HL-60/S4 treated with retinoic acid at 250 ng/mL for 4 days and 3 days (cell line): ENCODE data around the gene MAP3K4.

Source experiments
- in situ Hi-C: fragments of 300-500 bp; cut with MboI; formaldehyde crosslinking; loops from 2 replicates; pipeline ENCODE4 v1.7.0; 2022; ENCODE audit warnings: low sequenced_read_pairs

MAP3K4 gene, protein sequence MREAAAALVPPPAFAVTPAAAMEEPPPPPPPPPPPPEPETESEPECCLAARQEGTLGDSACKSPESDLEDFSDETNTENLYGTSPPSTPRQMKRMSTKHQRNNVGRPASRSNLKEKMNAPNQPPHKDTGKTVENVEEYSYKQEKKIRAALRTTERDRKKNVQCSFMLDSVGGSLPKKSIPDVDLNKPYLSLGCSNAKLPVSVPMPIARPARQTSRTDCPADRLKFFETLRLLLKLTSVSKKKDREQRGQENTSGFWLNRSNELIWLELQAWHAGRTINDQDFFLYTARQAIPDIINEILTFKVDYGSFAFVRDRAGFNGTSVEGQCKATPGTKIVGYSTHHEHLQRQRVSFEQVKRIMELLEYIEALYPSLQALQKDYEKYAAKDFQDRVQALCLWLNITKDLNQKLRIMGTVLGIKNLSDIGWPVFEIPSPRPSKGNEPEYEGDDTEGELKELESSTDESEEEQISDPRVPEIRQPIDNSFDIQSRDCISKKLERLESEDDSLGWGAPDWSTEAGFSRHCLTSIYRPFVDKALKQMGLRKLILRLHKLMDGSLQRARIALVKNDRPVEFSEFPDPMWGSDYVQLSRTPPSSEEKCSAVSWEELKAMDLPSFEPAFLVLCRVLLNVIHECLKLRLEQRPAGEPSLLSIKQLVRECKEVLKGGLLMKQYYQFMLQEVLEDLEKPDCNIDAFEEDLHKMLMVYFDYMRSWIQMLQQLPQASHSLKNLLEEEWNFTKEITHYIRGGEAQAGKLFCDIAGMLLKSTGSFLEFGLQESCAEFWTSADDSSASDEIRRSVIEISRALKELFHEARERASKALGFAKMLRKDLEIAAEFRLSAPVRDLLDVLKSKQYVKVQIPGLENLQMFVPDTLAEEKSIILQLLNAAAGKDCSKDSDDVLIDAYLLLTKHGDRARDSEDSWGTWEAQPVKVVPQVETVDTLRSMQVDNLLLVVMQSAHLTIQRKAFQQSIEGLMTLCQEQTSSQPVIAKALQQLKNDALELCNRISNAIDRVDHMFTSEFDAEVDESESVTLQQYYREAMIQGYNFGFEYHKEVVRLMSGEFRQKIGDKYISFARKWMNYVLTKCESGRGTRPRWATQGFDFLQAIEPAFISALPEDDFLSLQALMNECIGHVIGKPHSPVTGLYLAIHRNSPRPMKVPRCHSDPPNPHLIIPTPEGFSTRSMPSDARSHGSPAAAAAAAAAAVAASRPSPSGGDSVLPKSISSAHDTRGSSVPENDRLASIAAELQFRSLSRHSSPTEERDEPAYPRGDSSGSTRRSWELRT (N-terminal part only)

DNA sequence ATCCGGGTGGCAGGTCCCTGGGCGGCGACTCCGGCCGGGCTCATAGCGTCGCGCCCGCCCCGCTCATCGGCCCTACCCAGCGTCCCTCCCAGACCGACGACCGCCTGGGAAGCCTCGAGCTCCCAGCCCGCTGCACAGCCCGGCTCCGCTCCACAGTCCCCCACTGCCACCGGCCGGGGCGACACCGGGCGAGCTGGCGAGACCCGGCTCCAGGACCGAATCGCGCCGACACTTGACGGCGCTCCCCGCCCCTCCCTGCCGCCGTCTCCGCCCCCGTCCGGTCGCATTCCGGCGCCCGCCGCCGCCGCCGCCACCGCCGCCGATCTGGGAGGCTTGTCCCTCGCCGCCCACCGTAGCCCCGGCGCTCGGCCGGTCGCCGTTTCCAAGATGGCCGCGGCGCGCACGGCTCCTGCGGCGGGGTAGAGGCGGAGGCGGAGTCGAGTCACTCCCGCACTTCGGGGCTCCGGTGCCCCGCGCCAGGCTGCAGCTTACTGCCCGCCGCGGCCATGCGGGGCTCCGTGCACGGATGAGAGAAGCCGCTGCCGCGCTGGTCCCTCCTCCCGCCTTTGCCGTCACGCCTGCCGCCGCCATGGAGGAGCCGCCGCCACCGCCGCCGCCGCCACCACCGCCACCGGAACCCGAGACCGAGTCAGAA lies at the start of gene MAP3K4:
Gene MAP3K4, plus strand, starts transcription at position 364 of the 655 bp plus-strand sequence. Its CDS starts 163 bp downstream, at position 527.
- in situ Hi-C loops: no loop called here

DNA sequence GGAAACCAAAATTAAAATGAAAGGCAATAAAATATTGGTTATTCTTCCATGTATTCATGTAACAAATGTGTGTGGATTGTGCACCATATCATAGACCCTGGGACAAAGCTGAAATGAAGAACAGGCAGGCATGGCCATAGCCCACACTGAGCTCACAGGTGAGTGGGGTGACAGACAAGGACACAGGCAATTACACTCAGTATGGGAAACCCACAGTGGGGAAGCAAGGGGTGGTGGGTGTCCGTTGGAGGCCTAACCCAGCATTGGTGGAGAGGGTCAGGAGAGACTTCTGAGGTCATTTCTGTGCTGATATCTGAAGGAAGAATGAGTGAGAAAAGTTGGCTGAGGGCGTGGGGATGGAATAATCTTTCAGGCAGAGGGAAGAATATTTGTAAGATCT lies 47.6 kb upstream of the MAP3K4 start:
- in situ Hi-C loops: no loop called here

DNA sequence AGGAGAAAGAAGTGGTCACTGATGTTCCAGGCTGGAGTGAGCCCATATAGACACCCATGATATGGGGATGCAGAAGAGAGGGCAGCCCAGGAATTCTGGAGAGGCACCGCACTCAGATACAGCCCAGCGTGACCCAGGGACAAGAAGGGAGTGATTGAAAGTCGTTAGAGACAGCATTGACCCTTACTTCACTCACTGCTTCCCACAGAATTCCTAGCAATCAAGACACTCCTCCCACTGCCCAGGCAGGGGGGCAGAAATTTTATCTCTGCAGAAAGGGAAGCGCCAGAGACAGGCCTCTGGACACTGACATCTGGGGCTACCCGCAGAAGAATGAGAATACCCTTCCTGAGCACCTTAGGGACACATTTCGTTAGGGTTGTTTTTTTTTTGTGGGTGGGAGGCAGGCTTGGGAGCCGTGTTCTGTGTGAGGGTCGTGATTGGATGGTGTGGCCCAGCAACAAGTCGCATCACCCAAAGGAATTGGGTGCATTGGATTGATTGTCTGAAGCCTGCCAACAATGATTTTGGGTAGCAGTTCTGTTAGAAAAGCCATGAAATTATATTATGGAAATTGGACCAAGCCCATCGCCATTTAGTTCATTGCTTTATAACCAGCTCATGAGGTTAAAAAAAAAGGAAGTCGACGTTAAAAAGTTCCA lies 45.9 kb upstream of the MAP3K4 start:
- in situ Hi-C loops: no loop called here

DNA sequence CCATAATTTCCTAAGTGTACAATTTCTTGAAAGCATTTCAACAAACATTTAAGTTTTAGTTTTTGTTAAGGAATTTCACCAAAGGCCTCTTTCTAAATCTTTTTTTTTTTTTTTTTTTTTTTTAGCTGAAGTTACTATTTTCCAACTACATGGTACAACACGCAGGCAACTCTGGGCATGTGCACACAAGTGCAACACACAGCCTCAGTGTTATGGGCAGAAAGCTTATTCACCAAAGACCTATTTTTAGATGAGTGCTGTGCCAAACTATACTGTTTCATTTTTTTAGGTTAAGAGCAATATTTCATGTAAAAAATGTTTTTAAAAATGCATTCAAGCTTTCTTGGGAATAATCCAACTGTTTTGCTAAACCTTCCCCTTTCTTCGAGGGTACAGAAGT lies 42.0 kb upstream of the MAP3K4 start:
- in situ Hi-C loops: no loop called here

DNA sequence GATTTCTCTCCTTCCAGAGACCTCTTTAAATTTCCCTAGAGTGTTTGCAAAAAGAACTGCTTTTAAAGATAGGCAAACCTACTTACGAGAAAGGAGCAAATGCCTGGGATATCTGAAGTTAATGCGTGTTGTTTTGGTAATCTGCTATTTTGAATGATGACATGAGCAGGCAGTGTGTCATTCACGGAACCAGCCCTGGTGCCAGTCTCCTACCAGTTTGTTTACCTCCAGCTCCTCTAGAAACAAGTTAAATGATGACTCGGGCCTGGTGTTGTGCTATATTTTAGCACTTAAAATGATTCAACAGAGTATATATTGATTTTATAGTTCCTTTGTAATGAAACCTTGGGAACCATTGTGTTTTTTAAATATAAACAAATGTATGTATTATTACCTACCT lies 41.1 kb upstream of the MAP3K4 start:
- in situ Hi-C loops: no loop called here

DNA sequence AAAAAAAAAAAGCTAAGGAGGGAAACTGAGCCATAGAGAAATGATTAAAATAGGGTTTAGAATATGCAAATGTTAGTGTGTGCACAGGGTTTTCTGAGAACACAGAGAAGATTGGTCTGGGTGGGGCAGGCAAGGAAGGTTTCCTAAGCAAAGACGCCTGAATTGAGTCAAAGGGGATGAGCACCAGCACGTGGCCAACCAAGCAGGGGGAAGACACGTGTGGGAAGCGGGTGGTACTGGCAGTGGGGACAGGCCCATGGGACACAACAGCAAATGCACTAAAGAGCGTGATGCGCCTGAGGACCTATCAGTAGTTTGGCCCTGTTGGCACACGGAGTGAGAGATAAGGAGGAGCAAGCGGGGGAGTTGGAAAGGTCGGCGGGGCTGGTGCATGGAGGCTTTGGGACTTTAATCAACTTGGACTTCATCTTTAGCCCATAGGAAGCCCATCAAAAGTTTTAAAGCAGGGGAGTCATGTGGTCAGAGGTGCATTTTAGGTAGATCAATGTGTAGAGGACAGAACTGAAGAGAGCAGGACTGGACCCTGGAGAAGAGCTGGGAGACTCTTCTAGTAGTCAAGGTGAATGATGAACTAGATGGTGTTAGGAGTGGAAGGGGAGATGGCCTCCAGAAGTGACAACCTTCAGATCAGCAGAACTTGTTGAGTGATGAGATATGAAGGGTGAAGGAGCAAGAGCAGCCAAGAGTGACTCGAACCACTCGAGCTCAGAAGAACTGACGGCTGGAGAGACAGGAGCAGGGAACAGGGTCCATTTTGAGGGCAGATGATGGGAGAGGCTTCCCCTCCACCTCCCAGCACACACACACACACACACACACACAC lies 40.2 kb upstream of the MAP3K4 start:
- in situ Hi-C loops: no loop called here

DNA sequence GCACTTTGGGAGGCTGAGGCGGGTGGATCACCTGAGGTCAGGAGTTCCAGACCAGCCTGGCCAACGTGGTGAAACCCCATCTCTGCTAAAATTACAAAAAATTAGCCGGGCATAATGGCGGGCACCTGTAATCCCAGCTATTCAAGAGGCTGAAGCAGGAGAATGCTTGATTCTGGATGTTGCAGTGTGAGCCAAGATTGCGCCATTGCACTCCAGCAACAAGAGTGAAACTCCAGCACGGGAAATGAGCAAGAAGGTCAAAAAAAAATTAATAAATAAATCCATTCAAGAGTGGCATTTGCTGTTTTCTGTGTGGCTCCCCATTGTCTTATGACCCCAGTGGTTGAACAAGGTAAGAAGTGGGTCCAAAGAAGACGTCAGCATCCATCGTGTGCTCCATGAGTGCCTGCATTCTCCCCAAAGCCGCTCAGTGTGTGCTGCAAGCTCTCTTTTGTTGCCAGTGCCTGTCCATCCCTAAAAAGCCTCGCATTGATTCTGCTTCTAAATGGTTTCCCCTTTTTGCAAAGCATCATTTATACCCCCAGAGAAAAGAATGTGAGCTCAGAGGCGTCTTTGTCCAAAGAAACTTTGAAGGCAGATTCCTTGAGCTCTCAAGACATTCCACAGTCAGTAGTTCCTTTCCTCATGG lies 38.8 kb upstream of the MAP3K4 start:
- in situ Hi-C loops: no loop called here

DNA sequence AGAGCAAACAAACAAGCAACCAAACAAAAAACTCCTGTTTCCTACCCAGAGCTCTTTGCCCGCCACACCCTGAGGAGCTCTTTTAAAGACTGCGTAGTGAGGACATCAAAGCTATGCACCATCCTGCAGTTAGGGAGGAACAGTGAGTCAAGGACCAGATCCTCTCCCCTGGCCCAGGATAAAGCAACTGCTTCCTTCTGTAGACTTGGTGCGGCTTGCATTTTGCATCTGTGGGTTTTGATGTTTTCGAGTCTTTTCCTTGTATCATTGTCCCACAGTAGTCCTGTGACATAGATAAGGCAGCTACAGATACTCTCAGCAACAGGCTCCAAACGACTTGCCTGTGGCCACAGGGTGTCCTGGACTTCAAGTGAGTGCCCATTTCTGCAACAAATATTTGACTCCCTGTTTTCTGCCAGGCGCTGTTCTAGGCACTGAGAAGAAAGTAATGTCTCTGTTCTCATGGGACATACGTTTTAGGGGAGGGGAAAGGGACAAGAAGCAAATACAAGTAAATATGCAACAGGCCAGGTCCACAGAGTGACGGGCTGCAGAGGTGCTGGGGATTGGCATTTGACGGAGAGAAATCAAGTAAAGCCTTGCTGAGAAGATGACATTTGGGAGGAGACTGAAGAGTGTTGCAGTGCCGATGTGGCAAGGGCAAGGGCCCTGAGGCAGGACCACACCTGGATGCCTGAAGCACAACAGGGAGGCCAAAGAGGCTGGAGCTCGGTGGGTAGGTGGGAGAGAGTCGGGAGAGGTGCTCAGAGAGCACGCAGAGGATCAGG lies 35.9 kb upstream of the MAP3K4 start:
- in situ Hi-C loops: no loop called here

DNA sequence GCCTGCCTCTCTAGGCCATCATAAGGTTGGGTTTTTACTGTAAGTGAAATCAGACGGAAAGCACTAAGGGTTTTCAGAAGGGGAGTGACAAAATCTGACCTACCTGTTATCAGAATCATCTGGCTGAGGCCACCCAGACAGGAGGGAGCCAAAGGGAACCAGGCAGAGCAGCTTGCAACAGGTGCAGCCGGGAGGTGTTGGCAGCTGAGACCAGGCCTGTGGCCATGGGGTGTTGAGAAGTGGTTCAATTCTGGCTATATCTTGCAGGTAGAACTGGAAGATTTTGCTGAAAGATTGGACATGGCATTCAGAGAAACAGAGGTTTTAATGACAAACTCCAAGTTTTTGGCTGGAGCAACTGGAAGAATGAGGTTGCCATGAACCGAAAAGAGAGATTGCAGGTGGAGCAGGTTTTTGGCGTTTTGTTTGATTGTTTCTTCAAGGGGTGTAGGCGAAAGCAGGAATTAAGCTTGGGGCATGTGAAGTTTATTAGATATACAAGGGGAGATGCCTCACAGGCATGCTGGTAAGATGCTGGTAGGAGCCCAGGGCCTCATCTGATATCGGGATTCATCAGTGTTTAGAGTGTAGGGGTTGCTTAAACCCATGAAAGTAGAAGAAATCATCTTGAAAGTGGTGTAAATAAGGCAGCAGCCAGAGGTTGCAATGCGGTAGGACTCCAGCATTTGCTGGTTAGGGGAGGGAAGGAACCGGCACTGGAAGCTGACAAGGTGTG lies 35.1 kb upstream of the MAP3K4 start:
- in situ Hi-C loops: no loop called here

DNA sequence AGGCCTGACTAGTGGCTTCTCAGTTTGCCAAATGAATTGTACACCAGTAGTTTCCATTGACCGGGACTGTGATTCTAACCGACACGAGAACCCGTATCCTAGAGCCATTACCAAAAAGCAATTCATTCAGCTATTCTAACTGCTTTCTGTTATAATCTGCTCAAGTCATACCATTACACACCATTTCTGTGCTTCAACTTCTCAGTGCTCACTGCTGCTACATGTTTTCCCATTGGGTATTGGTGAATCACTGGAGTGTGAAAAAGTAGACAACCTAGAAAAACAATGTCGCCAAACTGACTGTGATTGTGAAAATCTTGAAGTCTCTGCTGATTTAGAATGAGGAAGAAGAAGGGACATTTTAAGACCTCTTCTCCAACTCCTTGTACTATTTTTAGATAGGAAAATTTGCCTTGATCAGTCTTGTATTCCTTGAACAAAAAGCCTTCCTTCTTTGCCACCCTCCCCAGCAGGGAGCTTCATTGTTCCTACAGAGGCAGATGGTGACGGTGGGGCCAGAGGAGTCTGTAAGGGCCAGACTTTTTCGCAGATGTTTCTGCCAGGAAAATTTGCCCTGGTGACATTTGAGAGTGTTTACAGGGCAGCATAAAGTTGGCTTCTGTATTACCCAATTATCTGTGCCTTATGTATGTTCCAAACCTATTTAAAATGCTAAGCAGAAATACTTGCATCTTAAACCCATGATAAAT lies 31.7 kb upstream of the MAP3K4 start:
- in situ Hi-C loops: no loop called here

DNA sequence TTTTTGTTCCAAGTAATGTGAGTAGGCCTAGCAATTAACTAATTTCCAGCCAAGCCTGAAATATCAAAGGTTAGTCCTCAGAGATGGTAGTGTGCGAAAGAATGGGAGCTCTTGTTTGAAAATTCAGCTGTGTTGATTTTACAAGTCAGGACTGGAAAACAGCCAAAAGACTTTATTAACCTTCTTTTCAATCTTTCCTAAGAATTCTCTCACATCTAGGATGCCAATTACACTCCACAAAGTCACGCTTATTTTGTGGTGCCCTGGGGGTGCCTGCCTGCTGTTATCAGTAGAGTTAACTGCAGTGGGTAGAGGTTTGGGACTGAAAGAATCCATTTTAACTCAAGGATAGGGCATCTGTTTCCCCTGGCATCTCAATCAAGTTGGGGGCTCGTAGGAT lies 30.7 kb upstream of the MAP3K4 start:
- in situ Hi-C loops: no loop called here

DNA sequence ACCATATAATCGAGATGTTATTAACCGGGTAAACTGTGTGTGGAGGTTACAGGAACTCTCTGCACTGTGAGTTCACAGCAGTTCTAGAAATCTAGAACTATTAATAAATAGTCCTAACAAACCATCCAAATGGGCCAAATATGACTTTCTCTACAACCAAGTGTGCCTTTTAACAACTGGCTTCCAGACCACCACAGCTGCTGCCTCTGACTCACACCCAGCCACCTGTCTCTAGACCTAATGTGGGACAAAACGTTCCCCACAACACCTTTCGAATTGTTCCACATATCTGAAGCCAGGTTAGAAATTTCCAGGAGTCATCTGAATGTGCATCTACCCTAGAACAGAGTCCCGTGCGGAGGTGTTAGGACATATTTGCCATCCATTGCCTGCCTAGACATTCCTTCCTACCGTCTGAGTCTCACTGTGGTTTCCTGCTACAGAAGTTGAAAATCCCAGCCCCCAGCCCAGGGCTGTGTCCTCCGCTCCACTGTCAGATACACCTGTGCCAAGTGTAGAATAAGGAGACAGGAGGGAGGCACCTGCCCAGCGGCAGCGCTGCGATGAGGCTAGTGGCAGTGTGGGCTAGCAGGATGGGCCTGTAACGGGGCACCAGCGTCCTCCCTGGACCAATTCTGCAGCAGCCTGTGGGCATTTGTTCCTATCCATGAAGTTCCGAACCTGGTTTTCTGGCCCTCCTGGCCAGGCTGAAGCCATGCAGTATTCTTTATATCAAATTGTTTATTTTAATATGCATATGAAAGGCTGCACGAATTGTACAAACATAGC lies 28.5 kb upstream of the MAP3K4 start:
- in situ Hi-C loops: no loop called here

DNA sequence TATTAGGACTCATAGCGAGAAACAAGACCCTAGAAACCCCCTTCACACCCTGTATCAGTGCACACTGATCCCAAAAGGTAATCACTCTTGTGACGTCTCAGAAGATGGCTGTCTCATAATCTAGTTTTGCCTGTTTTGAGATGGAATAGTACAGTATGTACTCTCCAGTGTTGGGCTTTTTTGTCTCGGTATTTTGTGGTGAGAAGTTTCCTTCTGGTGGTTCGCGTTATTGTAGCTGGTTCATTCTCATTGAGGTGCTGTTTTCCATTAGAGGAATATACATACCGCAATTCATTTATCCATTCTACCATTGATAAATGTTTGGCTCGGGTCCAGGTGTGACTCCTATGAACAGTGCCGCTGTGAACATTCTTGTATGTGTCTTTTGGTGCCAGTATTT lies 27.9 kb upstream of the MAP3K4 start:
- in situ Hi-C loops: no loop called here

DNA sequence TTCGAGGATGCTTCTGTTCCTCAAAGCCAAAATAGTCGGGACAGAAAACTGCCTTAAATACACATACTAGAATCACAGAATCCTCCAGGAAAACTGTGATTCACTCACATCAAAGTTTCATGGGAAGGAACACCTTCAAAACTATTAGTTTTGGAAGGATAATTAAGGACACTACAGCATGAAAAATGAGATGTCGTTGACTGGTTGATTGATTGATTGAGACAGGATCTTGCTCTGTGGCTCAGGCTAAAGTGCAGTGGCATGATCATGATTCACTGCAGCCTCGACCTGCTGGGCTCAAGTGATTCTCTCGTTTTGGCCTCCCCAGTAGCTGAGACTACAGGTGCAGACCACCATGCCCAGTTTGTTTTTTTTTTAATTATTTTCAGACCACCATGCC lies 25.7 kb upstream of the MAP3K4 start:
- in situ Hi-C loops: no loop called here

DNA sequence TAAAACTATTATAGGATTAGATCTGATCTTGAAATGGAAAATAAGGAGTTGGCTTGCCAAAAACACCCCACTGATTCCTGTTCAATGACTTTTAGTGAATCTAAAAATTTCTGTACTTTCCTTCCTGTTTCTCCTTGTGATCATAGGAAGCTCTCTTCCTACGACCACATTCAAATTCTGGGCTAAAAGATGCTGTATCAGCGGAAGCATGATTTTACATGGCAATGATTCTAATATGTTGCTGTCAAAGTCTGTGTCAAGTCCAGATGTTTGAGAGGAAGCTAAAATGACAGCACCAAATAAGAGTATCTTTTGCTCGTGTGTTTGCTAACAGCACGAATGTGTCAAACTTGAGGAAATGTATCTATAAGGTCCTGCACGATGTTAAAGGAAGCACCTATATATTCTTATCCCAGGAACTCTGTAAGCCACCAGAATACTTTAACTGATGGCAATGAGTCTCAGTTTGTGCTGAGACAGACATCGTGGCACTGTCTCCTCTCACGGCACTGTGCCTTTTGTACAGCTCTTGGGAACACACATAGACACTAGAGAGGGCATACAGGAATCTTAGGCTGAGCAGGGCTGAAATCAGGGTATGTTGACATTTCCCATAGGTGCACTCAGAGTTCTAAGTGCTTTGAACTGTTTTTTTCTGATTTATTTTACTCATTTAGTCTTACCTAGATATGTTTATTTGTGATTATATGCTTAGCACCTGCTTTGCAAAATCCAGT lies 24.9 kb upstream of the MAP3K4 start:
- in situ Hi-C loops: no loop called here
